ENCODE measurements around the gene LIN9. TPM values are rescaled to one million over a fixed set of nuclear protein-coding genes. Genes with fewer than 3 reads are reported as not detected.
A peak's percentile ranks its signal among the peaks of the same experiment; 100 is the strongest.

The LIN9 gene
- total RNA-seq, 4 donors from 2014 or later, result 1.9 to 3.3 (median 2.6) TPM

DNA sequence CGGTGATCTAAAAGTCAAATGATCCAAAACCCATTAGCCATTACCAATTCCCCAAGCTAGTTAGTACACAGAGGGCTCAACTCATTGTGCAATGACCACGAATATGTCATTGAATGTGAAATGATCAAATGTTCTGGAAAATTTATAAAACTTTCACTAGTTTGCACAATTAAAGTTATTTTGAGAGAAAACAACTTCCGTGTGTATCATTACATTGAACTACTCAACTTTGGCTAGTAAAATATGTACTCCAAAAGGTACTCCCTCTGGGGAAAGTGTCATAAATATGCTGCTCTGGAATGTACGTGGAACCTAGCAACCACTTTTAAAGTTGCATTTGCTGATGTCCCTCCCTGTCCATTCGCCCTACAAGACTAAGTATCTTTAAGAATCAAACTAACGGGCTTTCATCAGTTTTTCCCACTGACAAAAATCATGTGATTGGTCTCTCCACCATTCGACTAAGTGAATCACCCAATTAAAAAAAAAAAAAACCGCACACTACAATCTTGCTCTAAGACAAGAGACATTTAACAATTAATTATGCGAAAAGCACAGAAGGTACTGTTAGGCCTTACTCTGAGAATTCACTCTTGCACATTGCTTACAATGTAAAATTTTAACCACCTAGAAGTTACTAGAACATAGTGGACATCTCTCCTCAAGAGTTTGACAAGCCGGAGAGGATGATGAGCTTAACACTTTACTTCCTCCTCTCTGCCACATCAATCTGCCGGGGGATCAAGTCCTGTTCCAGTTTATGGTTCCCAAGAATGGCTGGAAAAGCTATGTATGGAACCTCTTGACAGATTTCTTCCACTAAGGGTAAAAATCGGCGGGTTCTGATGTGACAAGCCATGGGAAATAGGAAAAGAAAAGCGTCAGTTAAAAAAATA lies 123.6 kb downstream of the LIN9 start:
- TF ChIP-seq POLR2A (IDR thresholded peaks at IDR 0.05), result no peak
- TF ChIP-seq, protein P1, sequence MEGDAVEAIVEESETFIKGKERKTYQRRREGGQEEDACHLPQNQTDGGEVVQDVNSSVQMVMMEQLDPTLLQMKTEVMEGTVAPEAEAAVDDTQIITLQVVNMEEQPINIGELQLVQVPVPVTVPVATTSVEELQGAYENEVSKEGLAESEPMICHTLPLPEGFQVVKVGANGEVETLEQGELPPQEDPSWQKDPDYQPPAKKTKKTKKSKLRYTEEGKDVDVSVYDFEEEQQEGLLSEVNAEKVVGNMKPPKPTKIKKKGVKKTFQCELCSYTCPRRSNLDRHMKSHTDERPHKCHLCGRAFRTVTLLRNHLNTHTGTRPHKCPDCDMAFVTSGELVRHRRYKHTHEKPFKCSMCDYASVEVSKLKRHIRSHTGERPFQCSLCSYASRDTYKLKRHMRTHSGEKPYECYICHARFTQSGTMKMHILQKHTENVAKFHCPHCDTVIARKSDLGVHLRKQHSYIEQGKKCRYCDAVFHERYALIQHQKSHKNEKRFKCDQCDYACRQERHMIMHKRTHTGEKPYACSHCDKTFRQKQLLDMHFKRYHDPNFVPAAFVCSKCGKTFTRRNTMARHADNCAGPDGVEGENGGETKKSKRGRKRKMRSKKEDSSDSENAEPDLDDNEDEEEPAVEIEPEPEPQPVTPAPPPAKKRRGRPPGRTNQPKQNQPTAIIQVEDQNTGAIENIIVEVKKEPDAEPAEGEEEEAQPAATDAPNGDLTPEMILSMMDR (IDR thresholded peaks at IDR 0.05), result no peak
- Histone ChIP-seq H3K36me3 (no peaks in the 10 kb centered on the region), H3K4me1 (peaks cover 35 to 52% of the 10 kb centered on the region in 2 donors), H3K4me3 (replicated peaks in 1 of 3) (peak overlapping the region; percentile 82 to 95 (median 88)), H3K27ac (peak overlapping the region; percentile 84 to 95 (median 93)), H3K27me3 (no peaks in the 10 kb centered on the region), H3K9me3 (no peaks in the 10 kb centered on the region)
- no peak for DNase-seq
- 36 to 38% methylated on average over 14 of the region's 14 CpGs for WGBS, 2 donors
- intact Hi-C loops (cut with DNase I), result no loop called here

DNA sequence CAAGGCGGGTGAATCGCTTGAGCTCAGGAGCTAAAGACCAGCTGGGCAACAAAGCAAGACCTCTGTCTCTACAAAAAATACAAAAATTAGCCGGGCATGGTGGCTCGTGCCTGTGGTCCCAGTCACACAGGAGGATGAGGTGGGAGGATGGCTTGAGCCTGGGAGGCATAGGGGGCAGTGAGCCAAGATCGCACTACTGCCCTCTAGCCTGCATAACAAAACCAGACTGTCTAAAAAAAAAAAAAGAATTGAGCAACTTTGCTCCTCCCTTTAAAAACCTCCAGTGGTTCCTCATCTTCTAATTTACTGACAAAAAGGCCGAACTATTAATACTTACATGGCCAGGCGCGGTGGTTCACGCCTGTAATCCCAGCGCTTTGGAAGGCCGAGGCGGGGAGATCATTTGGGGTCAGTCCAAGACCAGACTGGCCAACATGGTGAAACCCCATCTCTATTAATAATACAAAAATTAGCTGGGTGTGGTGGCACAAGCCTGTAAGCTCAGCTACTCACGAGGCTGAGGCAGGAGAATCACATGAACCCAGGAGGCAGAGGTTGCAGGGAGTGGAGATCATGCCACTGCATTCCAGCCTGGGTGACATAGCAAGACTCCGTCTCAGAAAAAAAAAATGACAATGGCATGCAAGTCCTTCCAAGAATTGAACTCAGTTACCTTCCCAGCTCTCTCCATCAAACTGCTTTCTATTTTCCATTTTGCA lies 126.8 kb downstream of the LIN9 start:
- intact Hi-C loops (cut with DNase I), result no loop called here
- no peak overlapping the region for H3K4me3 ChIP-seq (replicated peaks in 1 of 3)
- H3K9me3 ChIP-seq, result no peaks in the 10 kb centered on the region
- TF ChIP-seq, protein P1 (IDR thresholded peaks at IDR 0.05), result peak in 4 of 6 experiments; percentile 11 to 52 (median 42)
- TF ChIP-seq POLR2A (IDR thresholded peaks at IDR 0.05), result no peak
- H3K4me1 ChIP-seq, result peaks cover 33 to 50% of the 10 kb centered on the region in 2 donors
- H3K36me3 ChIP-seq, result no peaks in the 10 kb centered on the region
- H3K27ac ChIP-seq, result peak overlapping the region in 2 of 3 donors; percentile 28 to 36
- no peaks in the 10 kb centered on the region for H3K27me3 ChIP-seq
- DNase-seq, result peak; percentile 72 to 74
- WGBS, 2 donors, result 71 to 72% methylated on average over 14 of the region's 14 CpGs

Other genes starting within 250 kb of the LIN9 start
- gene H3-3A, start 246.4 kb downstream of the LIN9 start, total RNA-seq, result 100 to 1,000 TPM; 304 to 610 (median 445) TPM
- 10 to 100 TPM; 56.4 to 74.2 (median 66.0) TPM for gene ACBD3, start 122.4 kb downstream of the LIN9 start, total RNA-seq
- not detected for gene MIXL1, start 85.5 kb downstream of the LIN9 start, total RNA-seq
- 100 to 1,000 TPM in 2 of 4 donors, 10 to 100 TPM in 2; 47.8 to 103 (median 90.5) TPM for gene PARP1, start 98.9 kb upstream of the LIN9 start, total RNA-seq
- gene STUM, start 239.6 kb upstream of the LIN9 start, total RNA-seq, result 1 to 10 TPM in 1 of 4 donors, under 1 TPM in 3; 0.22 to 1.1 (median 0.48) TPM

All from thyroid gland (tissue), 4 donors.